ENCODE measurements around the gene SUCO.
"Not testable (repeated sequence)": the region's sequence is repeated elsewhere in the genome, so short reads cannot be mapped to it uniquely, and the experiment has no call there.

Gene SUCO

GRCh38 chr1:172559572-172560210, 26.7 kb downstream of the SUCO start:
- no peak for DNase-seq (ENCODE audit: low read depth in 2 of 2)

- no peak for DNase-seq (ENCODE audit: low read depth in 2 of 2)
Observed at GRCh38 chr1:172561252-172561651, 28.3 kb downstream of the SUCO start.

- DNase-seq (ENCODE audit: low read depth in 2 of 2) = no peak
Observed at GRCh38 chr1:172566196-172566997, 33.4 kb downstream of the SUCO start.

GRCh38 chr1:172567720-172568119, 34.8 kb downstream of the SUCO start:
- DNase-seq (ENCODE audit: low read depth in 2 of 2) = no peak

- no peak for DNase-seq (ENCODE audit: low read depth in 2 of 2)
Observed at GRCh38 chr1:172574080-172574479, 41.1 kb downstream of the SUCO start.

GRCh38 chr1:172578586-172578985, 45.6 kb downstream of the SUCO start:
- no peak for DNase-seq (ENCODE audit: low read depth in 2 of 2)

- no peak for DNase-seq (ENCODE audit: low read depth in 2 of 2)
Observed at GRCh38 chr1:172581273-172581672, 48.3 kb downstream of the SUCO start.

GRCh38 chr1:172581779-172582178, 48.8 kb downstream of the SUCO start:
- no peak for DNase-seq (ENCODE audit: low read depth in 2 of 2)

GRCh38 chr1:172582889-172583288, 49.9 kb downstream of the SUCO start:
- DNase-seq (ENCODE audit: low read depth in 2 of 2) = no peak

GRCh38 chr1:172585348-172585747, 52.4 kb downstream of the SUCO start:
- no peak for DNase-seq (ENCODE audit: low read depth in 2 of 2)

- DNase-seq (ENCODE audit: low read depth in 2 of 2) = no peak
Observed at GRCh38 chr1:172585861-172586260, 52.9 kb downstream of the SUCO start.

GRCh38 chr1:172588296-172589291, 55.6 kb downstream of the SUCO start:
- no peak for DNase-seq (ENCODE audit: low read depth in 2 of 2)

- DNase-seq (ENCODE audit: low read depth in 2 of 2) = no peak
Observed at GRCh38 chr1:172589553-172589952, 56.6 kb downstream of the SUCO start.

- DNase-seq (ENCODE audit: low read depth in 2 of 2) = not testable (repeated sequence)
Observed at GRCh38 chr1:172591429-172591828, 58.5 kb downstream of the SUCO start.

- DNase-seq (ENCODE audit: low read depth in 2 of 2) = not testable (repeated sequence)
Observed at GRCh38 chr1:172595066-172595465, 62.1 kb downstream of the SUCO start.

- not testable (repeated sequence) for DNase-seq (ENCODE audit: low read depth in 2 of 2)
Observed at GRCh38 chr1:172596782-172597181, 63.8 kb downstream of the SUCO start.

GRCh38 chr1:172599912-172600311, 67.0 kb downstream of the SUCO start:
- DNase-seq (ENCODE audit: low read depth in 2 of 2) = no peak

GRCh38 chr1:172600615-172601014, 67.7 kb downstream of the SUCO start:
- DNase-seq (ENCODE audit: low read depth in 2 of 2) = no peak

- DNase-seq (ENCODE audit: low read depth in 2 of 2) = no peak
Observed at GRCh38 chr1:172601046-172601630, 68.2 kb downstream of the SUCO start.

- DNase-seq (ENCODE audit: low read depth in 2 of 2) = no peak
Observed at GRCh38 chr1:172602706-172603105, 69.8 kb downstream of the SUCO start.

GRCh38 chr1:172603816-172604215, 70.9 kb downstream of the SUCO start:
- DNase-seq (ENCODE audit: low read depth in 2 of 2) = no peak

GRCh38 chr1:172605641-172606040, 72.7 kb downstream of the SUCO start:
- DNase-seq (ENCODE audit: low read depth in 2 of 2) = no peak
